GM19467 (cell line): ENCODE measurements around the gene ARL15.
"Not testable (repeated sequence)": the region's sequence is repeated elsewhere in the genome, so short reads cannot be mapped to it uniquely, and the experiment has no call there.

Experiments used
- ATAC-seq: cut with Tn5 transposase; IDR thresholded peaks from one replicate; pipeline ENCODE4 v1.9.1; 2021; ENCODE audit warnings: mild to moderate bottlenecking, moderate library complexity; ENCODE audit not compliant: unreplicated experiment

The ARL15 gene

DNA sequence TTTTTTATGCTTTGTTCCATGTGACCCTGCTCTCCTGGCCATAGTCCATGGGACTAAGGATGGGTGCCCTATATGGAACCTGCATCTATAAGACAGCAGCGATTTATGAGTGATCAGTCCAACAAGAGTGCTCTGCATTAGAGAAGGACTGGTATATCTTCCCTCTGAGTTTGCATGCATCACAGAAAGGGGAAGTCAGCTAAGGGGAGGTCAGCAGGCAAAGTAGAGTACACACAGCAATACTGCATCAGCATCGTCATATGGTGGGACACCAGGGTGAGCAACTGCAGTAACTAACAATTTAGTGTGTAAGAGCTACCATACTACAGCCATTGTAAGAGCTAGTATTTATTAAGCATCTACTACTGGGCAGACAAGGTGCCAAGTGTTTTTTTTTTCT lies 438.6 kb downstream of the ARL15 start:
- ATAC-seq = no peak

DNA sequence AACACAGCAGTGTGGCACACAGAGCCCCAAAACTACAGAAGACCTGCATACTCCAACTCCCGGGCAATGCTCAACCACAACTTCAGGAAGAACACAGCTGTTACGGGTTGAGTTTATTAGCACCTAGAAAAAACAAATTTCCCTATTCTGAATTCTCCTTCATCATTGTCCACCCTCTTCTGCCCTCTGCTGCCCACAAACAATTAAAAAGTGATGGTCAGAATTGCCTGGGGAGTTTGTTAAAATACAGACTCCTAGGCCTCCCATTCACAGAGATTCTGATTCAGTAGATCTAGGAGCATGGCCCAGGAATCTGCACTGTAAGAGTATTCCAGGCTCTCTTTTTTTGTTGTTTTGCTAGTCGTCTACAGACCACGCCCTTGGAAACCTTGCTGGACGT lies 439.3 kb downstream of the ARL15 start:
- no peak for ATAC-seq

DNA sequence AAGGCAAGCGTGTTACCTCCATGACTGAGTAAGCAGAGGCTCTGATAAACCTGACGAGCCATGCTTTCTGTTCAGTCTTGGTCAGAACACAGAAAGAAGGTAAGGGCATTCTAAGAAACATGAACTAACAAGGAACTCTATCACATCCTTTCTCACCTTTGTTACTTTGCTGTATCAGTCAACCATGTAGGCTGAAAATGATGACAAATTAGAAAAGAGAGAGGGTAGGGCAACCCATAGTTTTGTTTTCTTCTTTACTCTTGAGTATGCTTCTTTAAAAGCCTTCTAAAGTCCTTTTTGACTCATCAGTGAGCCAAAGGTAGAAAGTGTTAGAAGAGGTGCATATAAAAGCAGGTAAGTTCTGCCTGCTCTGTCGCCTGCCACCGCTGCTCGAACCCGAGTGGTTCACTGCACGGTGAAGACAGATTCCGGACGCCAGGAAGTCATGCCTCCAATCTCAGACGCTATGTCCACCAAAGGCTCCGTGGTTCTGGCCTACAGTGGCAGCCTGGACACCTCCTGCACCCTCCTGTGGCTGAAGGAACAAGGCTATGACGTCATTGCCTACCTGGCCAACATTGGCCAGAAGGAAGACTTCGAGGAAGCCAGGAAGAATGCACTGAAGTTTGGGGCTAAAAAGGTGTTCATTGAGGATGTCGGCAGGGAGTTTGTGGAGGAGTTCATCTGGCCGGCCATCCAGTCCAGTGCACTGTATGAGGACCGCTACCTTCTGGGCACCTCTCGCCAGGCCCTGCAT lies 451.5 kb downstream of the ARL15 start:
- no peak for ATAC-seq

DNA sequence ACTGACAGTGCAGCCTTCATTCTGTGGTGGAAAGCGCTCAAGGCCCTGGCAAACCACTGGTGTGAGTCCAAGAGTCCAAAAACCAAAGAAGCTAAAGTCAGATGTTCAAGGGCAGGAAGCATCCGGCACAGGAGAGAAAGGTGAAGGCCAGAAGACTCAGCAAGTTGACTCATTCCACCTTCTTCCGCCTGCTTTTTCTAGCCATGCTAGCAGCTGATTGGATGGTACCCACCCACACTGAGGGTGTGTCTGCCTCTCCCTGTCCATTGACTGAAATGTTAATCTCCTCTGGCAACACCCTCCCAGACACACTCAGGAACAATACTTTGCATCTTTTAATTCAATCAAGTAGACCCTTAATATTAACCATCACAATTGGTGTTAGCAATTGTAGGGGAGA lies 453.9 kb downstream of the ARL15 start:
- ATAC-seq = no peak

DNA sequence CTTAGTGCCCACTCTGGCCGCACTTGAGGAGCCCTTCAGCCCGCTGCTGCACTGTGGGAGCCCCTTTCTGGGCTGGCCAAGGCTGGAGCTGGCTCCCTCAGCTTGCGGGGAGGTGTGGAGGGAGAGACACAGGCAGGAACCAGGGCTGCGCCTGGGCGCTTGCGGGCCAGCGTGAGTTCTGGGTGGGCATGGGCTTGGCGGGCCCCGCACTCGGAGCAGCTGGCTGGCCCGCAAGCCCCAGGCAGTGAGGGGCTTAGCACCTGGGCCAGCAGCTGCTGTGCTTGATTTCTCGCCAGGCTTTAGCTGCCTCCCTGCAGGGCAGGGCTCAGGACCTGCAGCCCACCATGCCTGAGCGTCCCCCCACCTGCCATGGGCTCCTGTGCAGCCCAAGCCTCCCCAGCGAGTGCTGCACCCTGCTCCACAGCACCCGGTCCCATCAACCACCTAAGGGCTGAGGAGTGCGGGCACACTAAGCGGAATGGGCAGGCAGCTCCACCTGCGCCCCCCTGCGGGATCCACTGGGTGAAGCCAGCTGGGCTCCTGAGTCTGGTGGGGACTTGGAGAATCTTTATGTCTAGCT lies 473.4 kb downstream of the ARL15 start:
- not testable (repeated sequence) for ATAC-seq

DNA sequence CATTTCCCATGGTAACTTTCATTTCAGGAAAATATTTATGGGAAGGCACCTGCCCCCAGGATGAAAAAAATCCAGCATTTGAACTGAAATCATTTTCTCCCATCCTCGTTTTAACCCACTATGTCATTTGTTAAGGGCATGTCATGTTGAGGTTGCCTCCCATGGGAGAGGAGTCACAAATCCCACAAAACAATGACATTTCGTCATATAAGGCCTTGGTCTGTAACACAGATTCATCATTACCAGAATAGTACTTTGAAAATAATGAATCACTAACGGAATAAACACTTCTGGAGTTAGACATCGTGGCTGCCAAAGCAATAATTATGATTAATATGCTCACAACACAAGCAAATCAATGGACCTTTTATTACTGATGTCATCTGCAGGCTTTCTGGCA lies 475.9 kb downstream of the ARL15 start:
- ATAC-seq = no peak
